ENCODE data around the gene ARID1B. TPM values are rescaled to one million over a fixed set of nuclear protein-coding genes. Genes with fewer than 3 reads are reported as not detected.

ARID1B gene
- total RNA-seq, 1 donor from 2014 or later, result 75.4 TPM

GRCh38 chr6:157210954-157211353 is 433.8 kb downstream of the ARID1B start:
- H3K27me3 ChIP-seq (ENCODE audit: insufficient read depth, low read length), result no peaks in the 10 kb centered on the region
- H3K36me3 ChIP-seq (ENCODE audit: insufficient read depth, low read length), result peaks cover 12% of the 10 kb centered on the region
- Mint-ChIP-seq H3K27ac (ENCODE audit: unreplicated experiment) (no peak overlapping the region), H3K4me1 (ENCODE audit: low read depth, unreplicated experiment) (peaks cover 1% of the 10 kb centered on the region), H3K27me3 (ENCODE audit: low read depth, unreplicated experiment) (no peaks in the 10 kb centered on the region), H3K9me3 (ENCODE audit: unreplicated experiment) (no peaks in the 10 kb centered on the region), H3K36me3 (ENCODE audit: low read depth, unreplicated experiment) (peaks cover 8% of the 10 kb centered on the region), H3K4me3 (ENCODE audit: unreplicated experiment) (no peak overlapping the region)
- no peak overlapping the region for H3K4me3 ChIP-seq (ENCODE audit: insufficient read depth, low read depth, low read length)
- H3K9me3 ChIP-seq (ENCODE audit: insufficient read depth, low read depth, low read length), result no peaks in the 10 kb centered on the region
- H3K27ac ChIP-seq (ENCODE audit: low read depth, low read length), result no peak overlapping the region
- FAIRE-seq, result no peak
- no peak for DNase-seq (ENCODE audit: low read depth)
- no peak overlapping the region for H3K4me2 ChIP-seq (ENCODE audit: low read length)
- no peak overlapping the region for H3K9ac ChIP-seq (ENCODE audit: low read length)
- H3K4me1 ChIP-seq (ENCODE audit: insufficient read depth, low read length), result no peaks in the 10 kb centered on the region
- H2AFZ ChIP-seq (ENCODE audit: low read depth, low read length), result no peak overlapping the region
- H4K20me1 ChIP-seq (ENCODE audit: insufficient read depth, low read length), result no peaks in the 10 kb centered on the region
- no peak for TF ChIP-seq EZH2 (IDR thresholded peaks at IDR 0.05; ENCODE audit: insufficient read depth, low read length)
- TF ChIP-seq CTCF (IDR thresholded peaks at IDR 0.05; ENCODE audit: insufficient read depth, low read depth, low read length), result no peak
- H3K79me2 ChIP-seq (ENCODE audit: insufficient read depth, low read length), result no peaks in the 10 kb centered on the region

- Mint-ChIP-seq H3K4me3 (ENCODE audit: unreplicated experiment) (no peak overlapping the region), H3K4me1 (ENCODE audit: low read depth, unreplicated experiment) (peaks cover 1% of the 10 kb centered on the region), H3K27ac (ENCODE audit: unreplicated experiment) (no peak overlapping the region), H3K27me3 (ENCODE audit: low read depth, unreplicated experiment) (no peaks in the 10 kb centered on the region), H3K9me3 (ENCODE audit: unreplicated experiment) (peaks cover 2% of the 10 kb centered on the region), H3K36me3 (ENCODE audit: low read depth, unreplicated experiment) (peaks cover 4% of the 10 kb centered on the region)
- no peaks in the 10 kb centered on the region for H3K4me1 ChIP-seq (ENCODE audit: insufficient read depth, low read length)
- no peaks in the 10 kb centered on the region for H3K9me3 ChIP-seq (ENCODE audit: insufficient read depth, low read depth, low read length)
- H3K4me2 ChIP-seq (ENCODE audit: low read length), result no peak overlapping the region
- H3K4me3 ChIP-seq (ENCODE audit: insufficient read depth, low read depth, low read length), result no peak overlapping the region
- H3K36me3 ChIP-seq (ENCODE audit: insufficient read depth, low read length), result peaks cover 6% of the 10 kb centered on the region
- no peak overlapping the region for H3K27ac ChIP-seq (ENCODE audit: low read depth, low read length)
- H4K20me1 ChIP-seq (ENCODE audit: insufficient read depth, low read length), result no peaks in the 10 kb centered on the region
- FAIRE-seq (no peak), DNase-seq (ENCODE audit: low read depth) (no peak)
- no peak for TF ChIP-seq EZH2 (IDR thresholded peaks at IDR 0.05; ENCODE audit: insufficient read depth, low read length)
- no peak for TF ChIP-seq CTCF (IDR thresholded peaks at IDR 0.05; ENCODE audit: insufficient read depth, low read depth, low read length)
- H2AFZ ChIP-seq (ENCODE audit: low read depth, low read length), result no peak overlapping the region
- H3K9ac ChIP-seq (ENCODE audit: low read length), result no peak overlapping the region
- H3K27me3 ChIP-seq (ENCODE audit: insufficient read depth, low read length), result no peaks in the 10 kb centered on the region
- H3K79me2 ChIP-seq (ENCODE audit: insufficient read depth, low read length), result no peaks in the 10 kb centered on the region
Observed at GRCh38 chr6:157211603-157212455, 434.7 kb downstream of the ARID1B start.

- H3K9me3 Mint-ChIP-seq (ENCODE audit: unreplicated experiment), result peaks cover 2% of the 10 kb centered on the region
- Histone ChIP-seq H3K36me3 (ENCODE audit: insufficient read depth, low read length) (no peaks in the 10 kb centered on the region), H2AFZ (ENCODE audit: low read depth, low read length) (no peak overlapping the region), H3K9ac (ENCODE audit: low read length) (no peak overlapping the region), H3K79me2 (ENCODE audit: insufficient read depth, low read length) (no peaks in the 10 kb centered on the region), H3K4me2 (ENCODE audit: low read length) (no peak overlapping the region), H3K27me3 (ENCODE audit: insufficient read depth, low read length) (no peaks in the 10 kb centered on the region), H3K4me3 (ENCODE audit: insufficient read depth, low read depth, low read length) (no peak overlapping the region), H3K4me1 (ENCODE audit: insufficient read depth, low read length) (no peaks in the 10 kb centered on the region), H3K9me3 (ENCODE audit: insufficient read depth, low read depth, low read length) (no peaks in the 10 kb centered on the region), H3K27ac (ENCODE audit: low read depth, low read length) (no peak overlapping the region), H4K20me1 (ENCODE audit: insufficient read depth, low read length) (no peaks in the 10 kb centered on the region)
- peaks cover 1% of the 10 kb centered on the region for H3K4me1 Mint-ChIP-seq (ENCODE audit: low read depth, unreplicated experiment)
- no peak for FAIRE-seq
- H3K4me3 Mint-ChIP-seq (ENCODE audit: unreplicated experiment), result no peak overlapping the region
- TF ChIP-seq CTCF (IDR thresholded peaks at IDR 0.05; ENCODE audit: insufficient read depth, low read depth, low read length), result no peak
- no peak for TF ChIP-seq EZH2 (IDR thresholded peaks at IDR 0.05; ENCODE audit: insufficient read depth, low read length)
- no peak overlapping the region for H3K27ac Mint-ChIP-seq (ENCODE audit: unreplicated experiment)
- H3K27me3 Mint-ChIP-seq (ENCODE audit: low read depth, unreplicated experiment), result no peaks in the 10 kb centered on the region
- H3K36me3 Mint-ChIP-seq (ENCODE audit: low read depth, unreplicated experiment), result peaks cover 6% of the 10 kb centered on the region
- no peak for DNase-seq (ENCODE audit: low read depth)
Observed at GRCh38 chr6:157213426-157213825, 436.2 kb downstream of the ARID1B start.

Measured in astrocyte (in vitro differentiated cells and primary cell).